Effector memory CD4-positive, alpha-beta T cell (primary cell): ENCODE results near the gene RNF146.
"Not testable (repeated sequence)": the region's sequence is repeated elsewhere in the genome, so short reads cannot be mapped to it uniquely, and the experiment has no call there.

Experiments
- DNase-seq, 3 donors: peaks; one replicate each; pipeline ENCODE4 v3.0.0-alpha.2; 2020
- H3K27ac ChIP-seq: 2 replicates; pipeline ENCODE4 v1.7.0; 2013; ENCODE audit warnings: mild to moderate bottlenecking, low read length, moderate library complexity; ENCODE audit not compliant: insufficient read depth, poor library complexity, severe bottlenecking
- H3K27me3 ChIP-seq: replicated peaks from 2 replicates; pipeline ENCODE4 v1.7.0; 2013; ENCODE audit warnings: mild to moderate bottlenecking, low read length; ENCODE audit not compliant: insufficient read depth, control insufficient read depth, poor library complexity, severe bottlenecking
- H3K36me3 ChIP-seq: 2 replicates; pipeline ENCODE4 v1.7.0; 2013; ENCODE audit warnings: mild to moderate bottlenecking, low read length, moderate library complexity; ENCODE audit not compliant: control insufficient read depth, insufficient read depth
- H3K4me1 ChIP-seq: 2 replicates; pipeline ENCODE4 v1.7.0; 2013; ENCODE audit warnings: low read length, mild to moderate bottlenecking; ENCODE audit not compliant: control insufficient read depth, insufficient read depth, poor library complexity, severe bottlenecking
- H3K4me3 ChIP-seq: 2 replicates; pipeline ENCODE4 v1.7.0; 2013; ENCODE audit warnings: low read length, low read depth, mild to moderate bottlenecking; ENCODE audit not compliant: insufficient read depth, poor library complexity, severe bottlenecking
- H3K9me3 ChIP-seq: 2 replicates; pipeline ENCODE4 v1.7.0; 2013; ENCODE audit warnings: mild to moderate bottlenecking, low read length, moderate library complexity; ENCODE audit not compliant: control insufficient read depth

The RNF146 gene

DNA sequence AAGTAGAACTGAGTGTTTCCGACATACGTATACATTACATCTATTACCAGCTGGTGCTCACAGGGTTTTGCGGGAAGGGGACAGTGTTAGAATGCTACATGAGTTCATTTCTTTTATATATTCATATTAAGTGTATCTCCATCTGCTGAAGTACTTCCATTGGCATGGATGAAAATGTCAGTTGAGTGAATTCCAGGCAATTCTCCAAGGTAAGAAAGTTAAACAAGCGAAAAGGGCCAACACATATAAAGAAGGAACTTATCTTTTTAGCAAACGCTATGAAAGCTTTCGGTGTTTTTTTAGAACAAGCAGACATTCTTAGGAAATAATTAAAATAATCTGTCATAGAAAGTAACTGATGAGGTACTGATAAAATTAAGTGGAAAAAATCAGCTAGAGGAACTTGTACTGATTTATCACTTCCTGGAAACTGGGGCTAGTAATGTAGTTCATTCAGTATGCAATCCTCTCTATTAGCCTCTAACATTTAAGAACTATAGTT lies 34.6 kb downstream of the RNF146 start:
- no peak overlapping the region for H3K27ac ChIP-seq
- no peaks in the 10 kb centered on the region for H3K9me3 ChIP-seq
- no peaks in the 10 kb centered on the region for H3K4me1 ChIP-seq

DNA sequence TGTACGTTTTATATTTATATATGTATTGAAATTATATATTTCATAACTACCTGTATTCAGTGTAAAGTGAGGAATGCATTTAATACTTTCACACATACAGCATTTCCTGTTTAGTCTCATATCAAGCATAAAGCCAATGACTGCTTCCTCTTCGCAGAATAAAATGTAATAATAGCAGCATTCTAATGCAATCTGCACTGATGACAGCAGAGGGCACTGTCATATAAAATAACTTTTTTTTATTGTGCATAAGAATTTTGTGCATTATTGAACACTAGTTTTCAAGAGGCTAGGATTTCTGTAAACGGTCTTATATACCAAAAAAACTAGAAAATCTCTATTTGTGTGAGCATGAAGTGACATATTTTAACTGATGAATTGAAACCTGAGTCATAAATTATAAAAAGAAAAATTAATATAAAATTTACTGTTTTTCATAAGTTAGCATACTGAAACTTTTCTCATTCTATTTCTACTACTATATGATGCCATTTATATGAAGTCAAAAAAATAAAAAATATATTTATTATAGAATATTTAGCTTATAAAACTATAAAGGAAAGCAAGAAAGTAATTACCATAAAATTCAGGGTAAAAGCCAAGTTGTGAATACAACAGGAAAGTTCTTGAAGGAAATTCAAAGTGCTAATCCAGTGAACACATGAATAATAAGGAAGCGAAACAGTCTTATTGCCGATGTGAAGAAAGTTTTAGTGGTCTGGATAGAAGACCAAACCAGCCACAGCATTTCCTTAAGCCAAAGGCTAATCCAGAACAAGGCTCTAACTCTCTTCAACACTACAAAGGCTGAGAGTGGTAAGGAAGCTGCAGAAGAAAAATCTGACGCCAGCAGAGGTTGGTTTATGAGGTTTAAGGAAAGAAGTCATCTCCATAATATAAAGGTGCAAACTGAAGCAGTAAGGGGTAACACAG lies 36.3 kb downstream of the RNF146 start:
- Histone ChIP-seq H3K4me3 (no peak overlapping the region), H3K27me3 (no peaks in the 10 kb centered on the region), H3K36me3 (peaks cover 7% of the 10 kb centered on the region), H3K4me1 (no peaks in the 10 kb centered on the region), H3K9me3 (no peaks in the 10 kb centered on the region), H3K27ac (no peak overlapping the region)
- DNase-seq = peak in 1 of 3 donors; percentile 19

More for the DNA sequence above, 34.6 kb downstream of the RNF146 start:
- Histone ChIP-seq H3K27me3 (no peaks in the 10 kb centered on the region), H3K4me3 (no peak overlapping the region), H3K36me3 (peaks cover 7% of the 10 kb centered on the region)
- no peak for DNase-seq

DNA sequence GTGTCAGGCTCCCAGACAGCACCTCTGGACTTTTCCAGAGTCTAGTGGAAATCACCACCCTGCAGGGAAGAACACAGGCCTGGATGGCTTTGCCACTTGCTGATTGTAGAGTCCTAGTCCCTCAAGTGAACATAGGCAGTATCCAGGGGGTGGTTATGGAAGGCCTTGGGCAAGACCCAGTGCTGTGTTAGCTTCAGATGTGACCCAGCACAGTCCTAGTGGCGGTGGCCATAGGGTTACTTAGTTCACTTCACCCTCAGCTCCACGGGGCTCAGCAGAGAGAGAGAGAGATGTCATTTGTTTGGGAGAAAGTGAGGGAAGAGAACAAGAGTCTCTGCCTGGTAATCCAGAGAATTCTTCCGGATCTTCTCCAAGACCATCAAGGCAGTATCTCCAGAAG lies 37.3 kb downstream of the RNF146 start:
- H3K27ac ChIP-seq = no peak overlapping the region

DNA sequence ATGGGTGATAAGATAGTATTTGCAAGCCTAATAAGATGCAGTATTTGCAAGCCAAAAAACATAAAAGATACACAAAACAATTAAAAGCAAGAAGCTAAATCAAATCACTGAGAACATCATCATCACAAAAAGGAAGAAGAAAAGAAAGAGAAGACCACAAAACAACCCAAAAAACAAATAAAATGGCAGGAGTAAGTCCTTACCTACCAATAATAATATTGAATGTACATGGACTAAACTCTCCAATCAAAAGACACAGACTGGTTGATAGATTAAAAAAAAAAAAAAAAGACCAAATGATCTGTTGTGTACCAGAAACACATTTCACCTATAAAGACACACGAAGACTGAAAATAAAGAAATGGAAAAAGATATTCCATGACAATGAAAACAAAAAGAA lies 39.1 kb downstream of the RNF146 start:
- H3K27me3 ChIP-seq = no peaks in the 10 kb centered on the region
- no peak overlapping the region for H3K4me3 ChIP-seq
- H3K27ac ChIP-seq = no peak overlapping the region
- H3K9me3 ChIP-seq = no peaks in the 10 kb centered on the region
- no peaks in the 10 kb centered on the region for H3K4me1 ChIP-seq
- no peak for DNase-seq
- peaks cover 7% of the 10 kb centered on the region for H3K36me3 ChIP-seq

More for the DNA sequence above, 37.3 kb downstream of the RNF146 start:
- H3K4me1 ChIP-seq = no peaks in the 10 kb centered on the region
- H3K36me3 ChIP-seq = peaks cover 7% of the 10 kb centered on the region
- no peak for DNase-seq
- no peak overlapping the region for H3K4me3 ChIP-seq
- no peaks in the 10 kb centered on the region for H3K9me3 ChIP-seq
- no peaks in the 10 kb centered on the region for H3K27me3 ChIP-seq

DNA sequence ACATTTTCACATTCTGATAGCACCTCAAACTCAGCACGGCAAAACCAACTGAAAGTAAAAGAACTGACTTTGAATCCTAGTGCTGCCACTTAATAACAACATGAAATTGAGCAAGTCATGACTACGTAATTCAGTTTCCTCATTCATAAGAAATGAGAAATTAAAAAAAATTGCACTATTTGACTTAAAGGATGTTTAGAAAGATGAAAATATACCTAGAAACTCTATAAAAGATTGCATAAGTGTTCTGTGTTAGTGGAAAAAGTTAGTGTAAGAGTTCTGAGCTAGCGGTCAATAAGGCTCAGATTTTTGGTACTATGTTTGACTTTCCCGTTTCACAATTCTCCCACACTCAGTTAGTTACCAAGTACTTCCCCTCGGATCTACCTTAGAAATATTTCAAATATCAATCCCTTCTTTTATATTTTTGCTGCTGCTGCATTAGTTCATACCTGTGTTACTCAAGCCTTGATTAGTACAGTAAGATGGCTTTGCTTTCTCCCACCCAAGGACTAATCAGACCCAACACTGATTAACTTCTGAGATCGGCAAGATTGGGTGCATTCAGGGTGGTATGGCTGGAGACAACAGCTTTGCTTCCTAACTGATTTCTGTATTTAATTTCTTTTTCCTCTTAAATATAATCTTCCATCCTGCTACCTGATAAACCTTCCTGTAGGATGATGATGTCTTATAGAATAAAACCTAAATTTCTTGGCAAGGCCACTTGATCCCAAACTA lies 50.9 kb downstream of the RNF146 start:
- no peaks in the 10 kb centered on the region for H3K9me3 ChIP-seq
- H3K36me3 ChIP-seq = peaks cover 19% of the 10 kb centered on the region
- H3K4me1 ChIP-seq = no peaks in the 10 kb centered on the region
- H3K27ac ChIP-seq = no peak overlapping the region
- H3K4me3 ChIP-seq = no peak overlapping the region
- H3K27me3 ChIP-seq = no peaks in the 10 kb centered on the region
- DNase-seq = no peak

DNA sequence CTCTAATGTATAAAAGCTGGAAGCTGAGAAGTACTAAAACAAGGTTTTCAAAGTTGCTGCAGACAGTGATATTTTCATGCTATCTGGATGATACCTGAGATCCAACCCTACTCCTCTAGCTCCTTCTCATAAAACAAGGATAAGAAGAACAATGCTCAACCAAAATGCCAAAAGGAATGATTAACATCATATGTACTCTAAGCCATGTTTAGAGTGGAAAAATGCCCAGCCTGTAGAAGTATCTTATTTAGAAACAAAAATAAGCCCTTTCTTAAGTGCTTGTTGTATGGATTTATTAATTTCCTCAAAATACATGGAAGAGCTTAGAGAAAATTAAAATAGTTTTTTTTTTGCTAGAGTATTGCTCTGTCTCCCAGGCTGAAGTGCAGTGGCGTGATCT lies 53.0 kb downstream of the RNF146 start:
- Histone ChIP-seq H3K9me3 (no peaks in the 10 kb centered on the region), H3K4me1 (no peaks in the 10 kb centered on the region), H3K36me3 (peaks cover 18% of the 10 kb centered on the region), H3K4me3 (no peak overlapping the region), H3K27me3 (no peaks in the 10 kb centered on the region), H3K27ac (no peak overlapping the region)
- no peak for DNase-seq

DNA sequence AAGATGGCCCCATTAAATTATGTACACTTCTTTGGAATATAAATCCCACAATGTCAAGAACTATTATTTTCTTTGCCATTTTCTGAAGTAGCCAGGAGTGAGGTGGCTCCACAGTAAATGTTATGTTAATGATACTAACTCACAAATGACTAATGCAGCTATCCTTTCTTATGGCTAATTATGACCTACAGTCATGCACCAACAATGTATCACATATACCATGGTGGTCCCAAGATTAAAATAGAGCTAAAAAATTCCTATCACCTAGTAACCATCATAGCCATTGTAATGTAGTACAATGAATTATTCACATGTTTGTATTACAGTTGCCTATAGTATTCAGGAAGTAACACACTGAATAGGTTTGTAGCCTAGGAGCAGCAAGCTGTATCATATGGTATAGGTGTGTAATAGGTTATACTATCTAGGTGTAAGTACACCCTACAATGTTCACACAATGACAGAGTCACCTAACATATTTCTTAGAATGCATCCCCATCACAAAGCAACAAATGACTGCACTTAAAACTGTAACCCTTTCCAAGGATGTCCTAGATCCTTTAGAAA lies 61.5 kb downstream of the RNF146 start:
- Histone ChIP-seq H3K4me3 (no peak overlapping the region), H3K27ac (no peak overlapping the region), H3K9me3 (no peaks in the 10 kb centered on the region), H3K36me3 (peaks cover 12% of the 10 kb centered on the region), H3K27me3 (no peaks in the 10 kb centered on the region), H3K4me1 (no peaks in the 10 kb centered on the region)
- DNase-seq = no peak

DNA sequence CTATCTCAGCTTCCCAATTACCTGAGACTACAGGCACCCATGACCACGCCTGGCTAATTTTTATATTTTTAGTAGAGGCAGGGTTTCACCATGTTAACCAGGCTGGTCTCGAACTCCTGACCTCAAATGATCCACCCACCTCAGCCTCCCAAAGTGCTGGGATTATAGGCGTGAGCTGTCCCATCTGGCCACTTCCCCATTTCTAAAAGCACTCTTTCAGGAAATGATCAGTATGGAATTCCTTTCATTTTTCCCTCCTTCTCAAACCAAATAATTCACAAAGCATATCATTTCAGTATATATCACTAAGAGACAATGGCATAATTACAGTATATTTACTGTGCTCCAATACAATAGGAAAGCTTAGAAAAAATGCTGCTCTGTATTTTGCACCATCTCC lies 64.6 kb downstream of the RNF146 start:
- DNase-seq, H3K4me1 ChIP-seq, H3K36me3 ChIP-seq, H3K27me3 ChIP-seq, H3K4me3 ChIP-seq, H3K27ac ChIP-seq, H3K9me3 ChIP-seq: not testable (repeated sequence)

DNA sequence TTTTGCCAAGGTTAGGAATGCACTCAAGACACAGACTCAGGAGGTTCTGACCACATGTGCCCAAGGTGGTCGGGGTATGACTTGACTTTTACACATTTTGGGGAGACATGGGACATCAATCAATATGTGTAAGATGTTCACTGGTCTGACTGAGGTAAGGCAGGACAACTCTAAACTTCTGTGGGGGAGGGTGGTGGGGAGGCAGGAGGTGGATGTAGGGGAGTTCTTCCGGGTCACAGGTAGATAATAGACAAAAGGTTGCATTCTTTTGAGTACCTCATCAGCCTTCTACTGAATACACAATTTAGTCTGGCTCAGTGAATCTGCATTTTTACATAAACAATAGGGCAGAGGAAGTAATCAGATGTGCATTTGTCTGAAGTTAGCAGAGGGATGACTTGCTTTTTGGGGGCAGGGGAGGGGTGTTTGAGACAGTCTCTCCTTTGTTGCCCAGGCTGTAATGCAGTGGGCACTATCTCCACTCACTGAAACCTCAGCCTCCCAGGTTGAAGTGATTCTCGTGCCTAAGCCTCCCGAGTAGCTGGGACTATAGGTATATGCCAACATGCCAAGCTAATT lies 65.8 kb downstream of the RNF146 start:
- no peak overlapping the region for H3K27ac ChIP-seq
- H3K9me3 ChIP-seq = no peaks in the 10 kb centered on the region
- no peak overlapping the region for H3K4me3 ChIP-seq
- DNase-seq = no peak
- H3K36me3 ChIP-seq = peaks cover 3% of the 10 kb centered on the region
- no peaks in the 10 kb centered on the region for H3K4me1 ChIP-seq
- no peaks in the 10 kb centered on the region for H3K27me3 ChIP-seq
